ENCODE measurements around the gene MPP3. TPM values are rescaled to one million over a fixed set of nuclear protein-coding genes. Genes with fewer than 3 reads are reported as not detected.

Gene MPP3
- total and polyA plus RNA-seq, 2 donors from 2014 or later: 3.2 to 5.8 TPM

DNA sequence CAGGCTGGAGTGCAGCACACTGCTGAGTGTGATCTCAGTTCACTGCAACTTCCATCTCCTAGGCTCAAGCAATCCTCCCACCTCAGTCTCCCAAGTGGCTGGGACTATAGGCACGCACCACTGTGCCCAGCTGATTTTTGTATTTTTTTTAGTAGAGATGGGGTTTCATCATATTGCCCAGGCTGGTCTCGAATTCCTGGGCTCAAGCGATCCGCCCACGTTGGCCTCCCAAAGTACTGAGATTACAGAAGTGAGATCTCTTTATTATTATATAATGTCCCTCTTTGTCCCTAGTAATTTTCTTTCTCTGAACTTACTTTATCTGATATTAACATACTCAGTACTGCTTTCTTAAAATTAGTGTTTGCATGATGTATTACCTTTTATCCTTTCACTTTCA, 44.4 kb downstream of the MPP3 start:
- H3K4me3 ChIP-seq (ENCODE audit: low read length in 3 of 3): no peak overlapping the region
- FAIRE-seq (no peak), DNase-seq (no peak)
- no peak overlapping the region for H3K9ac ChIP-seq (ENCODE audit: low read length in 3 of 3)
- no peak overlapping the region for H3K27ac ChIP-seq (ENCODE audit: low read depth in 2 of 2, low read length in 2 of 2)
- no peaks in the 10 kb centered on the region for H3K9me3 ChIP-seq (ENCODE audit: control insufficient read depth in 2 of 3, insufficient read depth in 1 of 3, low read length in 3 of 3)
- intact Hi-C loops (cut with DNase I): loop anchor here (10.0 kb wide), 1 partner anchor 56 kb away; the partner anchor contains the start of gene CD300LG
- TF ChIP-seq, protein P1, sequence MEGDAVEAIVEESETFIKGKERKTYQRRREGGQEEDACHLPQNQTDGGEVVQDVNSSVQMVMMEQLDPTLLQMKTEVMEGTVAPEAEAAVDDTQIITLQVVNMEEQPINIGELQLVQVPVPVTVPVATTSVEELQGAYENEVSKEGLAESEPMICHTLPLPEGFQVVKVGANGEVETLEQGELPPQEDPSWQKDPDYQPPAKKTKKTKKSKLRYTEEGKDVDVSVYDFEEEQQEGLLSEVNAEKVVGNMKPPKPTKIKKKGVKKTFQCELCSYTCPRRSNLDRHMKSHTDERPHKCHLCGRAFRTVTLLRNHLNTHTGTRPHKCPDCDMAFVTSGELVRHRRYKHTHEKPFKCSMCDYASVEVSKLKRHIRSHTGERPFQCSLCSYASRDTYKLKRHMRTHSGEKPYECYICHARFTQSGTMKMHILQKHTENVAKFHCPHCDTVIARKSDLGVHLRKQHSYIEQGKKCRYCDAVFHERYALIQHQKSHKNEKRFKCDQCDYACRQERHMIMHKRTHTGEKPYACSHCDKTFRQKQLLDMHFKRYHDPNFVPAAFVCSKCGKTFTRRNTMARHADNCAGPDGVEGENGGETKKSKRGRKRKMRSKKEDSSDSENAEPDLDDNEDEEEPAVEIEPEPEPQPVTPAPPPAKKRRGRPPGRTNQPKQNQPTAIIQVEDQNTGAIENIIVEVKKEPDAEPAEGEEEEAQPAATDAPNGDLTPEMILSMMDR (IDR thresholded peaks at IDR 0.05; ENCODE audit: borderline replicate concordance, extremely low read depth, insufficient read depth): no peak
- H3K36me3 ChIP-seq (ENCODE audit: control insufficient read depth in 2 of 3, insufficient read depth in 3 of 3, low read length in 3 of 3): no peaks in the 10 kb centered on the region
- H3K27me3 ChIP-seq (ENCODE audit: control insufficient read depth, insufficient read depth, low read length): no peaks in the 10 kb centered on the region
- H3K4me1 ChIP-seq (ENCODE audit: control insufficient read depth in 2 of 3, insufficient read depth in 2 of 3, low read depth in 1 of 3, low read length in 3 of 3): peaks cover 0 to 3% (median 0%) of the 10 kb centered on the region in 3 donors

DNA sequence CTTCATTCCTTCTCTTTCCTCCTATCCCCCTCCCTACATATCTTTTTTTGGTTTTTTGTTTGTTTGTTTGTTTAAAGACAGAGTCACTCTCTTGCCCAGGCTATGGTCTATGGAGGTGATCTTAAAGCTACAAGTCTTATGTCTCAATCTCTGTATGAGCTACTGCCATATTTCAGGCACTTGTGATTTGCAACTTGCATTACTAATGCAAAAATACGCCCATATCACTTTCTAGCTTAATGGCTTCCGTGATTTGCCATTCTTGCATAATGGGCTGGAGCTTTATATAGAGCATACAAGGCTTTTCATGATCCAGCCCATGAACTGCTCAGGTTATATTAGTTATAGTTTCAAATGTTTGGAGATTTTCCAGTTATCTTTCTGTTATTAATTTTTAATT, 45.2 kb downstream of the MPP3 start:
- intact Hi-C loops (cut with DNase I): loop anchor here (10.0 kb wide), 1 partner anchor 57 kb away; the partner anchor contains the start of gene CD300LG
- H3K9me3 ChIP-seq (ENCODE audit: control insufficient read depth in 2 of 3, insufficient read depth in 1 of 3, low read length in 3 of 3): no peaks in the 10 kb centered on the region
- FAIRE-seq: no peak
- H3K27ac ChIP-seq (ENCODE audit: low read depth in 2 of 2, low read length in 2 of 2): no peak overlapping the region
- no peak overlapping the region for H3K4me3 ChIP-seq (ENCODE audit: low read length in 3 of 3)
- H3K36me3 ChIP-seq (ENCODE audit: control insufficient read depth in 2 of 3, insufficient read depth in 3 of 3, low read length in 3 of 3): no peaks in the 10 kb centered on the region
- no peak for DNase-seq
- TF ChIP-seq, protein P1 (IDR thresholded peaks at IDR 0.05; ENCODE audit: borderline replicate concordance, extremely low read depth, insufficient read depth): no peak
- H3K9ac ChIP-seq (ENCODE audit: low read length in 3 of 3): no peak overlapping the region
- H3K27me3 ChIP-seq (ENCODE audit: control insufficient read depth, insufficient read depth, low read length): no peaks in the 10 kb centered on the region
- H3K4me1 ChIP-seq (ENCODE audit: control insufficient read depth in 2 of 3, insufficient read depth in 2 of 3, low read depth in 1 of 3, low read length in 3 of 3): peaks cover 0 to 3% (median 0%) of the 10 kb centered on the region in 3 donors

DNA sequence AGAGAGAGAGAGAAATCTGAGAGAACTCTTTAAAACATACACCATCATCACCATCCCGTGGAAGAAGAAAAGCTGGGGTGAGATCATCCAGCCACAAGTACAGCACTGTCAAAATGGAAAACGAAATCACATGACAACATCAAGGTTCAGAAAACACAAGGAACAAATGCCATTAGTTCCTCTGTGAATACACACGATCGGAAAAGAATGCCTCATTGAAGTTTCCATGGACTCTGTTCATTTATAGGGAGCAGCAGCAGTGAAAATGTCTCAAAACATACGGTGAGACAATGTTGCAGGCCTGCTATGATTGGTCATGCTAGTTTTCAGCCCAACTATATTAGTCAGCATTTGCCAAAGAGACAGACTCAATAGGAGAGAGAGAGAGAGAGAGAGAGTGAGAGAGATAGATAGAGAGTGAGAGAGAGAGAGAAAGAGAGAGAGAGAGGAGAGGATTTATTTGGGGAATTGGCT, 48.3 kb downstream of the MPP3 start:
- no peak for FAIRE-seq
- intact Hi-C loops (cut with DNase I): loop anchor here (10.0 kb wide), 1 partner anchor 60 kb away; the partner anchor contains the start of gene CD300LG
- DNase-seq: no peak
- Histone ChIP-seq H3K36me3 (ENCODE audit: control insufficient read depth in 2 of 3, insufficient read depth in 3 of 3, low read length in 3 of 3) (no peaks in the 10 kb centered on the region), H3K4me3 (ENCODE audit: low read length in 3 of 3) (no peak overlapping the region), H3K27me3 (ENCODE audit: control insufficient read depth, insufficient read depth, low read length) (peaks cover 2% of the 10 kb centered on the region), H3K9me3 (ENCODE audit: control insufficient read depth in 2 of 3, insufficient read depth in 1 of 3, low read length in 3 of 3) (no peaks in the 10 kb centered on the region), H3K27ac (ENCODE audit: low read depth in 2 of 2, low read length in 2 of 2) (no peak overlapping the region), H3K9ac (ENCODE audit: low read length in 3 of 3) (no peak overlapping the region), H3K4me1 (ENCODE audit: control insufficient read depth in 2 of 3, insufficient read depth in 2 of 3, low read depth in 1 of 3, low read length in 3 of 3) (peaks cover 0 to 1% (median under 1%) of the 10 kb centered on the region in 3 donors)
- TF ChIP-seq, protein P1 (IDR thresholded peaks at IDR 0.05; ENCODE audit: borderline replicate concordance, extremely low read depth, insufficient read depth): no peak
